Activated CD4-positive, CD25-positive, alpha-beta regulatory T cell treated with anti-CD3 and anti-CD28 coated beads, Interleukin-2, amount 50 U/mL, for 24 hours (primary cell): ENCODE data around the gene UBR1.
A peak's percentile ranks its signal among the peaks of the same experiment; 100 is the strongest.

Source experiments
- ATAC-seq, 2 donors: fragments of 150-1000 bp; cut with Tn5 transposase; one replicate each; pipeline ENCODE4 v1.10.0; 2021; ENCODE audit warnings: mild to moderate bottlenecking in 1 of 2, moderate library complexity in 1 of 2

UBR1 gene

GRCh38 chr15:43106486-43106829 is 620 bp upstream of the UBR1 start:
- no peak for ATAC-seq

GRCh38 chr15:43105077-43105736 is 631 bp downstream of the UBR1 start:
- ATAC-seq = peak; percentile 34 to 51

GRCh38 chr15:43104426-43104825 is 1.4 kb downstream of the UBR1 start:
- no peak for ATAC-seq

GRCh38 chr15:43103907-43104306 is 1.9 kb downstream of the UBR1 start:
- ATAC-seq = no peak

- no peak for ATAC-seq
Observed at GRCh38 chr15:43102187-43102586, 3.7 kb downstream of the UBR1 start.

- ATAC-seq = no peak
Observed at GRCh38 chr15:43100971-43101370, 4.9 kb downstream of the UBR1 start.

GRCh38 chr15:43099105-43099845 is 6.6 kb downstream of the UBR1 start:
- no peak for ATAC-seq

GRCh38 chr15:43096411-43096810 is 9.4 kb downstream of the UBR1 start:
- no peak for ATAC-seq

- ATAC-seq = peak in 1 of 2 donors; percentile 49
Observed at GRCh38 chr15:43095708-43096347, 10.0 kb downstream of the UBR1 start.

- ATAC-seq = no peak
Observed at GRCh38 chr15:43095243-43095642, 10.6 kb downstream of the UBR1 start.

GRCh38 chr15:43094416-43095030 is 11.3 kb downstream of the UBR1 start:
- ATAC-seq = no peak

- ATAC-seq = no peak
Observed at GRCh38 chr15:43093026-43093425, 12.8 kb downstream of the UBR1 start.

- no peak for ATAC-seq
Observed at GRCh38 chr15:43091859-43092258, 14.0 kb downstream of the UBR1 start.

- no peak for ATAC-seq
Observed at GRCh38 chr15:43086551-43086950, 19.3 kb downstream of the UBR1 start.

GRCh38 chr15:43085921-43086320 is 19.9 kb downstream of the UBR1 start:
- ATAC-seq = no peak

- no peak for ATAC-seq
Observed at GRCh38 chr15:43082509-43082908, 23.3 kb downstream of the UBR1 start.

GRCh38 chr15:43081283-43081682 is 24.6 kb downstream of the UBR1 start:
- no peak for ATAC-seq

GRCh38 chr15:43071451-43071850 is 34.4 kb downstream of the UBR1 start:
- no peak for ATAC-seq

GRCh38 chr15:43070893-43071292 is 34.9 kb downstream of the UBR1 start:
- ATAC-seq = no peak

- ATAC-seq = no peak
Observed at GRCh38 chr15:43070249-43070648, 35.6 kb downstream of the UBR1 start.

- peak in 1 of 2 donors; percentile 48 for ATAC-seq
Observed at GRCh38 chr15:43067717-43068461, 37.9 kb downstream of the UBR1 start.

GRCh38 chr15:43056696-43057095 is 49.1 kb downstream of the UBR1 start:
- ATAC-seq = no peak

GRCh38 chr15:43052860-43053259 is 53.0 kb downstream of the UBR1 start:
- no peak for ATAC-seq
